Measurements from ENCODE around the gene KLF7. TPM values are rescaled to one million over a fixed set of nuclear protein-coding genes. Genes with fewer than 3 reads are reported as not detected.

KLF7 gene
- total RNA-seq, 3 donors from 2014 or later (not counting 1 experiment from before 2014, with no cell fraction given): 22.9 to 39.1 (median 32.4) TPM

- H3K27ac Mint-ChIP-seq: no peak overlapping the region
- peaks cover 38 to 45% of the 10 kb centered on the region in 2 donors for H3K4me1 Mint-ChIP-seq
- H3K36me3 Mint-ChIP-seq: no peaks in the 10 kb centered on the region
- no peak overlapping the region for H3K4me3 Mint-ChIP-seq
- H3K4me3 ChIP-seq (ENCODE audit: low read length): no peak overlapping the region
- H3K9me3 Mint-ChIP-seq: no peaks in the 10 kb centered on the region
- ATAC-seq (no peak), DNase-seq (no peak)
- H3K9me3 ChIP-seq (ENCODE audit: control insufficient read depth, insufficient read depth, low read length): no peaks in the 10 kb centered on the region
- H3K4me1 ChIP-seq (ENCODE audit: control insufficient read depth, insufficient read depth, low read length): peaks cover 19% of the 10 kb centered on the region
- no peaks in the 10 kb centered on the region for H3K27me3 ChIP-seq (ENCODE audit: control insufficient read depth, insufficient read depth, low read length)
- no peak overlapping the region for H3K27ac ChIP-seq (ENCODE audit: low read length)
- 67% methylated on average over 1 of the region's 2 CpGs for WGBS (ENCODE audit: insufficient coverage)
- H3K36me3 ChIP-seq (ENCODE audit: control insufficient read depth, insufficient read depth, low read length): no peaks in the 10 kb centered on the region
- TF ChIP-seq CTCF (IDR thresholded peaks at IDR 0.05): no peak
- intact Hi-C loops (cut with micrococcal nuclease): no loop called here
- no peaks in the 10 kb centered on the region for H3K27me3 Mint-ChIP-seq (ENCODE audit: low read depth in 2 of 2)
Measured at GRCh38 chr2:207137596-207138337, 28.0 kb downstream of the KLF7 start.

GRCh38 chr2:207136874-207137273, 28.9 kb downstream of the KLF7 start:
- Mint-ChIP-seq H3K36me3 (no peaks in the 10 kb centered on the region), H3K9me3 (no peaks in the 10 kb centered on the region), H3K27ac (no peak overlapping the region), H3K4me1 (peaks cover 29 to 38% of the 10 kb centered on the region in 2 donors), H3K27me3 (ENCODE audit: low read depth in 2 of 2) (no peaks in the 10 kb centered on the region), H3K4me3 (no peak overlapping the region)
- intact Hi-C loops (cut with micrococcal nuclease): no loop called here
- ATAC-seq (no peak), DNase-seq (no peak)
- TF ChIP-seq CTCF (IDR thresholded peaks at IDR 0.05): no peak
- Histone ChIP-seq H3K9me3 (ENCODE audit: control insufficient read depth, insufficient read depth, low read length) (no peaks in the 10 kb centered on the region), H3K4me1 (ENCODE audit: control insufficient read depth, insufficient read depth, low read length) (peaks cover 12% of the 10 kb centered on the region), H3K36me3 (ENCODE audit: control insufficient read depth, insufficient read depth, low read length) (no peaks in the 10 kb centered on the region), H3K4me3 (ENCODE audit: low read length) (no peak overlapping the region), H3K27me3 (ENCODE audit: control insufficient read depth, insufficient read depth, low read length) (no peaks in the 10 kb centered on the region), H3K27ac (ENCODE audit: low read length) (no peak overlapping the region)
- WGBS (ENCODE audit: insufficient coverage): 100% methylated on average over 2 of the region's 2 CpGs

GRCh38 chr2:207135801-207136457, 29.8 kb downstream of the KLF7 start:
- Histone ChIP-seq H3K27me3 (ENCODE audit: control insufficient read depth, insufficient read depth, low read length) (no peaks in the 10 kb centered on the region), H3K36me3 (ENCODE audit: control insufficient read depth, insufficient read depth, low read length) (no peaks in the 10 kb centered on the region), H3K9me3 (ENCODE audit: control insufficient read depth, insufficient read depth, low read length) (no peaks in the 10 kb centered on the region), H3K4me3 (ENCODE audit: low read length) (no peak overlapping the region), H3K27ac (ENCODE audit: low read length) (no peak overlapping the region), H3K4me1 (ENCODE audit: control insufficient read depth, insufficient read depth, low read length) (peaks cover 7% of the 10 kb centered on the region)
- Mint-ChIP-seq H3K27me3 (ENCODE audit: low read depth in 2 of 2) (no peaks in the 10 kb centered on the region), H3K27ac (peak overlapping the region; percentile 22 to 30), H3K4me1 (peaks cover 21 to 38% of the 10 kb centered on the region in 2 donors), H3K9me3 (no peaks in the 10 kb centered on the region), H3K36me3 (no peaks in the 10 kb centered on the region), H3K4me3 (no peak overlapping the region)
- WGBS (ENCODE audit: insufficient coverage): 47% methylated on average over 9 of the region's 9 CpGs
- ATAC-seq (no peak), DNase-seq (no peak)
- intact Hi-C loops (cut with micrococcal nuclease): no loop called here
- TF ChIP-seq CTCF (IDR thresholded peaks at IDR 0.05): no peak
